PC-3 (cell line): ENCODE data around the gene MORN4. TPM values are rescaled to one million over a fixed set of nuclear protein-coding genes. Genes with fewer than 3 reads are reported as not detected.
A peak's percentile ranks its signal among the peaks of the same experiment; 100 is the strongest.

Experiments
- ATAC-seq: fragments of 200-7000 bp; cut with Tn5 transposase; 2 replicates; pipeline ENCODE4 v1.9.1; 2020; ENCODE audit warnings: mild to moderate bottlenecking, moderate library complexity
- Bru-seq: library from RNA; stranded (reverse); fragments of 400-500 nt; gene quantifications from one replicate; lab custom pipeline; 2021; lab: Mats Ljungman, UMichigan
- BruChase-seq, 2 experiments: library from RNA; stranded (reverse); fragments of 400-500 nt; gene quantifications; one replicate each; lab custom pipeline; 2021; lab: Mats Ljungman, UMichigan
- BruUV-seq: library from RNA; stranded (reverse); fragments of 400-500 nt; replicated peaks from 2 replicates; lab custom pipeline; 2021; lab: Mats Ljungman, UMichigan
- CTCF ChIA-PET: fragments of 300-600 bp; sonication (Branson Sonifier 250); formaldehyde crosslinking; loops from one replicate; lab custom pipeline; 2022; ENCODE audit warnings: antibody characterized with exemption; lab: Charles Lee
- POLR2A ChIA-PET: fragments of 300-600 bp; sonication (Branson Sonifier 250); formaldehyde crosslinking; loops from one replicate; lab custom pipeline; 2022; ENCODE audit warnings: antibody characterized with exemption; ENCODE audit not compliant: unreplicated experiment; lab: Charles Lee
- DNase-seq: peaks from one replicate; pipeline ENCODE4 v3.0.0-alpha.2; 2015
- H2AFZ ChIP-seq: fragments of 300-600 bp; sonication (generic); 2 replicates; pipeline ENCODE4 v1.6.0; 2016; ENCODE audit warnings: antibody characterized with exemption, low read length
- H3F3A ChIP-seq: fragments of 300-600 bp; sonication (generic); one replicate; pipeline ENCODE4 v1.6.0; 2017; ENCODE audit warnings: antibody characterized with exemption, low read length, control low read depth, mild to moderate bottlenecking; ENCODE audit not compliant: unreplicated experiment
- H3K27ac ChIP-seq: fragments of 300-600 bp; sonication (generic); 2 replicates; pipeline ENCODE4 v1.5.1; 2016; ENCODE audit warnings: mild to moderate bottlenecking, low read length
- H3K27me3 ChIP-seq: fragments of 300-600 bp; sonication (generic); 2 replicates; pipeline ENCODE4 v1.6.1; 2016; ENCODE audit warnings: low read length, mixed read lengths
- H3K36me3 ChIP-seq: fragments of 300-600 bp; sonication (generic); 2 replicates; pipeline ENCODE4 v1.6.1; 2016; ENCODE audit warnings: low read depth, mixed run types, low read length, mixed read lengths
- H3K4me1 ChIP-seq: fragments of 300-600 bp; sonication (generic); 2 replicates; pipeline ENCODE4 v1.5.1; 2016; ENCODE audit warnings: low read length; ENCODE audit not compliant: insufficient read depth
- H3K4me2 ChIP-seq: fragments of 300-600 bp; sonication (generic); 2 replicates; pipeline ENCODE4 v1.6.0; 2016; ENCODE audit warnings: low read length
- H3K4me3 ChIP-seq: fragments of 300-600 bp; sonication (generic); 2 replicates; pipeline ENCODE4 v1.5.1; 2016; ENCODE audit warnings: mild to moderate bottlenecking, low read length, mixed read lengths
- H3K79me2 ChIP-seq: fragments of 300-600 bp; sonication (generic); 2 replicates; pipeline ENCODE4 v1.6.1; 2017; ENCODE audit warnings: low read length, mixed read lengths
- H3K9ac ChIP-seq: fragments of 300-600 bp; sonication (generic); 2 replicates; pipeline ENCODE4 v1.6.0; 2016; ENCODE audit warnings: mild to moderate bottlenecking, low read length
- H3K9me2 ChIP-seq: fragments of 300-600 bp; sonication (generic); replicated peaks from 2 replicates; pipeline ENCODE4 v1.6.1; 2016; ENCODE audit warnings: mixed run types, low read length, mixed read lengths
- H3K9me3 ChIP-seq: fragments of 300-600 bp; sonication (generic); 2 replicates; pipeline ENCODE4 v1.6.1; 2016; ENCODE audit warnings: low read length, mixed read lengths
- H4K20me1 ChIP-seq: fragments of 300-600 bp; sonication (generic); 2 replicates; pipeline ENCODE4 v1.6.1; 2016; ENCODE audit warnings: low read length, mixed read lengths
- CTCF ChIP-seq: fragments of 300-600 bp; sonication (generic); conservative IDR thresholded peaks from 2 replicates; pipeline ENCODE4 v1.5.1; 2017; ENCODE audit warnings: antibody characterized with exemption, low read depth, mild to moderate bottlenecking, low read length
- EZH2 ChIP-seq: fragments of 300-600 bp; sonication (generic); IDR thresholded peaks from one replicate; pipeline ENCODE4 v1.6.1; 2017; ENCODE audit warnings: antibody characterized with exemption, mild to moderate bottlenecking, low read length; ENCODE audit not compliant: unreplicated experiment
- EZH2phosphoT487 ChIP-seq: fragments of 300-600 bp; sonication (generic); IDR thresholded peaks from 2 replicates; pipeline ENCODE4 v1.6.1; 2018; ENCODE audit warnings: mild to moderate bottlenecking, antibody characterized with exemption, low read length, borderline replicate concordance
- intact Hi-C: fragments of 100-400 bp; cut with micrococcal nuclease; formaldehyde crosslinking; loops from 2 replicates; pipeline ENCODE4 v1.9.0; 2023
- long read RNA-seq: library from polyadenylated mRNA; unstranded; transcript quantifications from one replicate; pipeline ENCODE4 v2.0.0, GENCODE V29; 2021; ENCODE audit not compliant: unreplicated experiment
- total RNA-seq: library from RNA; depleted of rRNA; stranded (reverse); fragments of >200 nt; gene quantifications from 2 replicates; pipeline ENCODE4 v1.2.3, GENCODE V29; 2014; rRNA removed

The MORN4 gene
- total RNA-seq = 6.5 and 12.9 TPM in 2 replicates
- percentile 54 among the genes with signal in this experiment for Bru-seq, nascent RNA
- BruChase-seq, experiment 1, labeled RNA remaining after a 6-hour chase = percentile 56 among the genes with signal in this experiment
- percentile 55 among the genes with signal in this experiment for BruChase-seq, experiment 2, labeled RNA remaining after a 2-hour chase
- long read RNA-seq, transcript MORN4-201 (5 exons, 2,315 nt) = major isoform, 50 of 74 reads
- long read RNA-seq, partial matches to known transcripts = 7 of 74 reads
- long read RNA-seq, other reads (novel, unspliced or antisense) = 16 of 74 reads

DNA sequence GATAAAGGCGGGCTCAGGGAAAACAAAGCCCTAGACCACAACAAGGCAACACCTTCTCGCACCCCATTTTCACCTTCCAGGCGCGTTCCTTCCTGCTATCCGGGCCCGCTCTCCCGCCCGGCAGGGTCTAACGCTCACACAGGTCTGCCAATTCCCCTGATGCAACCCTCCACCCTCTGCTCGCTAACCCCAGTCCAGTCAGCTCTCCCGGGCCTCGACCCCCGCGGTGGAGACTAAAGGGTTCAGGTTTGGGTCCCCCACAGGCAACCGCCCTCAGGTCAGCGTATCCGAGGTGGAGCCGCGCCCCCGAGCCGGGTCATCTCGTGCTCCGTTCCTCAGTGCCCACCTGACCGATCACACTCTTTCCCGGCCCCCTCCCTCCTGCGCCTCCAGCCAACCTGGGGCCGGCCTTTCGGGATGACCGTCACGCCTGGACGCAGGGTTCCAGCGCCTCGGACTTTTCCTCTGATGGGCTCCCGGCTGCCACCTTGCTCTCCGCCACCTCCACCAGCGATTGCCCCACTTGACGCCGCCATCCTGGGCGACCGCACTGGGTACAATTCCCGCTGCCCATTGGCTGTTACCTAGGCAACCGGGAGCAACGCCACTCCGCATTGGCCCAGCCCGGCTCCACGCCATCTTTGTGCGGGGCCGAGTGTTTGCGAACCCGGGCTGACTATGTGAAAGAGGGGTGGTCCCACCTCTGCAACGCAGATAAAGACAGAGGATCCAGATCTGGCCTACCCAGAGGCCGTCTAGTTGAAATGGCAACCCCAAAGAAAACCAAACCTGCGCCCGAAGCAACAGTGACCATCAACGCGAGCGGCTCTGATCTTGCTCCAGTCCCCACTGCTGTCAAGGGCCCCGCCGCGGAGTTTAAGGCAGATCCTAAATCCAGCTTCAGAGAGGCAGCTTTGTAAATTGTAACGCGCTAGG lies at the start of gene MORN4:
TSS of gene MORN4 (minus strand) at position 552 of the 936 bp plus-strand sequence. CDS start 13,847 bp downstream, outside the sequence.
- no peaks in the 10 kb centered on the region for H3K9me3 ChIP-seq
- peak within 1 kb of the TSS; percentile 79 for H3K4me2 ChIP-seq
- no peaks in the 10 kb centered on the region for H3K36me3 ChIP-seq
- intact Hi-C loops = no loop called here
- ChIA-PET CTCF (no interaction called here), POLR2A (no interaction called here)
- peaks cover 3% of the 10 kb centered on the region; the same call in 1 of the 2 replicates for H3K4me1 ChIP-seq
- H3K4me3 ChIP-seq = peak within 1 kb of the TSS; percentile 90
- H3K27ac ChIP-seq = no peak within 1 kb of the TSS
- H3K27me3 ChIP-seq = no peaks in the 10 kb centered on the region
- no peaks in the 10 kb centered on the region for H4K20me1 ChIP-seq
- BruUV-seq = TSS peak; percentile 51
- ATAC-seq (peak; percentile 95), DNase-seq (peak; percentile 90)
- TF ChIP-seq EZH2phosphoT487 = no peak
- no peak for TF ChIP-seq EZH2
- TF ChIP-seq CTCF = no peak
- H3K9ac ChIP-seq = peak within 1 kb of the TSS; percentile 65
- H3K79me2 ChIP-seq = peaks cover 23% of the 10 kb centered on the region
- no peaks in the 10 kb centered on the region for H3K9me2 ChIP-seq
- no peaks in the 10 kb centered on the region for H3F3A ChIP-seq
- peak within 1 kb of the TSS; percentile 93 for H2AFZ ChIP-seq

DNA sequence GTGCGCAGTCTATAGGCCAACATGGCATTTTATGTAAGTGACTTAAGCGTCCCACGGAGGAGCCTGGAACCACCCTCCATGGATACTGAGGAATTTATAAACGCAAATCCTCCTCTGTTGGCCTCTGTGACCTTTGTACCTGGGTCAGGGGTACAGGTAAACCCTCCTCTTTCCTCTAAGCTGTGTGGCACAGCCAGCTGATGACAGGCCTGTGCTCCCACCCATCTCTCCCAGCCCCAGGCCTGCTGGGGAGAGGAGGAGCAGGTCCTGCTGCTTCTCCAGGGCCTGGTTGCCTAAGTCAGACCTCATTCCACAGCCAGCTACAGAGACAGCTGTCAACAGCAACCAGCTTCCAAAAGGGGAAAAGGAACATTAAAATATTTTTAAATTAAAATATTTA lies 48.7 kb upstream of the MORN4 start:
- Histone ChIP-seq H3K27me3 (no peaks in the 10 kb centered on the region), H3K79me2 (peaks cover 50% of the 10 kb centered on the region), H3K9me2 (no peaks in the 10 kb centered on the region), H4K20me1 (peaks cover 28% of the 10 kb centered on the region), H3F3A (no peaks in the 10 kb centered on the region), H3K36me3 (peaks cover 9% of the 10 kb centered on the region; the same call in 1 of the 2 replicates), H3K9ac (no peak overlapping the region), H3K4me2 (no peak overlapping the region), H3K4me3 (no peak overlapping the region), H3K27ac (no peak overlapping the region), H2AFZ (no peak overlapping the region), H3K4me1 (peaks cover 31% of the 10 kb centered on the region), H3K9me3 (no peaks in the 10 kb centered on the region)
- ATAC-seq = no peak
- no peak for TF ChIP-seq EZH2
- no peak for TF ChIP-seq CTCF
- intact Hi-C loops = no loop called here
- BruUV-seq = no TSS peak
- POLR2A ChIA-PET = no interaction called here
- CTCF ChIA-PET = no interaction called here
- DNase-seq = no peak
